GM21367 (cell line): ENCODE results near the gene PARM1.

Experiments
- ATAC-seq: cut with Tn5 transposase; IDR thresholded peaks from one replicate; pipeline ENCODE4 v1.9.1; 2021; ENCODE audit not compliant: unreplicated experiment

The PARM1 gene

GRCh38 chr4:75028196-75028854 is 95.4 kb downstream of the PARM1 start:
- ATAC-seq: no peak

- no peak for ATAC-seq
These were observed 97.1 kb downstream of the PARM1 start for GRCh38 chr4:75030028-75030427.

- no peak for ATAC-seq
These were observed 97.8 kb downstream of the PARM1 start for GRCh38 chr4:75030649-75031235.

GRCh38 chr4:75031775-75032174 is 98.9 kb downstream of the PARM1 start:
- ATAC-seq: no peak

- ATAC-seq: no peak
These were observed 101.6 kb downstream of the PARM1 start for GRCh38 chr4:75034523-75034922.

- no peak for ATAC-seq
These were observed 102.4 kb downstream of the PARM1 start for GRCh38 chr4:75035321-75035720.

GRCh38 chr4:75036046-75036830 is 103.3 kb downstream of the PARM1 start:
- ATAC-seq: no peak

- ATAC-seq: no peak
These were observed 104.3 kb downstream of the PARM1 start for GRCh38 chr4:75037252-75037651.

GRCh38 chr4:75038376-75038775 is 105.5 kb downstream of the PARM1 start:
- no peak for ATAC-seq

GRCh38 chr4:75040703-75041102 is 107.8 kb downstream of the PARM1 start:
- ATAC-seq: no peak

GRCh38 chr4:75042601-75043208 is 109.8 kb downstream of the PARM1 start:
- no peak for ATAC-seq

- ATAC-seq: no peak
These were observed 113.3 kb downstream of the PARM1 start for GRCh38 chr4:75046226-75046625.

- no peak for ATAC-seq
These were observed 113.7 kb downstream of the PARM1 start for GRCh38 chr4:75046641-75047040.

- no peak for ATAC-seq
These were observed 115.4 kb downstream of the PARM1 start for GRCh38 chr4:75048208-75048879.

- no peak for ATAC-seq
These were observed 118.5 kb downstream of the PARM1 start for GRCh38 chr4:75051431-75051830.

GRCh38 chr4:75053352-75053751 is 120.4 kb downstream of the PARM1 start:
- ATAC-seq: no peak

GRCh38 chr4:75054078-75054477 is 121.2 kb downstream of the PARM1 start:
- no peak for ATAC-seq

GRCh38 chr4:75056277-75056676 is 123.4 kb downstream of the PARM1 start:
- no peak for ATAC-seq

- ATAC-seq: no peak
These were observed 124.5 kb downstream of the PARM1 start for GRCh38 chr4:75057369-75057768.

- ATAC-seq: no peak
These were observed 125.6 kb downstream of the PARM1 start for GRCh38 chr4:75058486-75058885.

- ATAC-seq: no peak
These were observed 130.5 kb downstream of the PARM1 start for GRCh38 chr4:75063433-75063832.
